ENCODE measurements around the gene ACOT13. TPM values are rescaled to one million over a fixed set of nuclear protein-coding genes. Genes with fewer than 3 reads are reported as not detected.
"Not testable (repeated sequence)": the region's sequence is repeated elsewhere in the genome, so short reads cannot be mapped to it uniquely, and the experiment has no call there.

Gene ACOT13
- total RNA-seq, 1 donor from 2014 or later: 9.1 TPM

DNA sequence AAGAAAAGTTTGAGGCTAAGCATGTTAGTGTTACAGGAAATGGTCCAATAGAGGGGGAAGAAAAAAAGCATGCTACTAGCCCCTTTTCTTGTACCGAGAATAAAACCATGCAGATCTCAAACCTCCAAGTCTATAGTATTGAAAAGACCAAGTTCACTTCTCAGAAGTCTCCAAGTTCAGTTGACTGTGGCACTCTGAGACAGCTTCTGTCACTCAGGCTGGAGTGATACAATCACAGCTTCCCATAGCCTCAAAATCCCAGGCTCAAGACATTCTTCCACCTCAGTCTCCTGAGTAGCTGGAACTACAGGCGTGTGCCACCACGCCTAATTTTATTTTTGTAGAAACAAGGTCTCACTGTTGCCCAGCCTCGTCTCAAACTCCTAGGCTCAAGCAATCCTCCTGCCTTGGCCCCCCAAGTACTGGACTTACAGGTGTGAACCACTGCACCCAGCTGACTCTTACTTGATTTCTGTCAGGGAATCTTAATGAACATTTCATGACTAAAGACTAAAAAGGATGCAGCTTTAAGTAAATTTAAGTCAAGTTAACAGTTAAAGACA, 35.9 kb downstream of the ACOT13 start:
- H3K27me3 ChIP-seq (ENCODE audit: control insufficient read depth, insufficient read depth, low read length): no peaks in the 10 kb centered on the region
- no peaks in the 10 kb centered on the region for H3K36me3 ChIP-seq (ENCODE audit: control insufficient read depth, insufficient read depth, low read length)
- no peak for TF ChIP-seq CTCF (IDR thresholded peaks at IDR 0.05; ENCODE audit: insufficient read depth, low read length, poor library complexity, severe bottlenecking)
- no peak for DNase-seq (ENCODE audit: low read depth)
- no peak overlapping the region for H3K4me3 ChIP-seq (ENCODE audit: low read depth, low read length)

- Histone ChIP-seq H3K36me3 (ENCODE audit: control insufficient read depth, insufficient read depth, low read length) (no peaks in the 10 kb centered on the region), H3K27me3 (ENCODE audit: control insufficient read depth, insufficient read depth, low read length) (no peaks in the 10 kb centered on the region), H3K4me3 (ENCODE audit: low read depth, low read length) (no peak overlapping the region)
- TF ChIP-seq CTCF (IDR thresholded peaks at IDR 0.05; ENCODE audit: insufficient read depth, low read length, poor library complexity, severe bottlenecking): no peak
- no peak for DNase-seq (ENCODE audit: low read depth)
Observed at GRCh38 chr6:24704468-24704867, 37.6 kb downstream of the ACOT13 start.

GRCh38 chr6:24708612-24709011, 41.7 kb downstream of the ACOT13 start:
- H3K4me3 ChIP-seq (ENCODE audit: low read depth, low read length): no peak overlapping the region
- no peak for TF ChIP-seq CTCF (IDR thresholded peaks at IDR 0.05; ENCODE audit: insufficient read depth, low read length, poor library complexity, severe bottlenecking)
- no peak for DNase-seq (ENCODE audit: low read depth)
- H3K27me3 ChIP-seq (ENCODE audit: control insufficient read depth, insufficient read depth, low read length): no peaks in the 10 kb centered on the region
- peaks cover 3% of the 10 kb centered on the region for H3K36me3 ChIP-seq (ENCODE audit: control insufficient read depth, insufficient read depth, low read length)

DNA sequence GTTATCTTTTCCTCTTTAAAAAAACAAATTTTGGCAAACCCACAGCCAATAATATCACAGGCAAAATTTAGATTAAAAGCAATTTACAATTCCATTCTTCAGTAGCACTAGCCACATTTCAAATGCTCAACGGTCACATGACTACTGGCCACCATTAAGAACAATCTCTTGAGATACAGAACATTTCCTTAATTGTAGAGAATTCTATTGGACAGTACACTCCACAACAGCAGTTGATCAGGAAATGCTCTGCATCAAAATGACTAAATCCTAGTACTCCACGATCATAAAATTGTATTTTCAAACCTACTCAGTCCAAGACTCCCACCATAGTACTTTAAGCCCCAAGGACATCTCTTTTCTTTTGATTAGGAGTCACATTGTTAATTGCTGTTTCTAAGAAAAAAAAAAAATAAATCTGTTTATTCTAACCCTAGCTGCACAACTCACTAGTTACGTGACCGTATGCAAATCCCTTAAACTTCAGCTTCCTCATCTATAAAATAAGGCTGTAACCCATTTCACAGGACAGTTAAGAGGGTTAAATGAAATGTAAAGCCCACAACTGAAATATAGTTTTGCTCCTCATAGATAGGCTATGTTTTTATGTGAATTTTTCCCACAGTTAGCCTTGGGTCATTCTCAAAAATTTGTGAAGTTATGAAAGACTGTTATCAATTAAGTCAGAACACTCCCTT, 42.3 kb downstream of the ACOT13 start:
- no peak for DNase-seq (ENCODE audit: low read depth)
- no peak for TF ChIP-seq CTCF (IDR thresholded peaks at IDR 0.05; ENCODE audit: insufficient read depth, low read length, poor library complexity, severe bottlenecking)

GRCh38 chr6:24710519-24711303, 43.8 kb downstream of the ACOT13 start:
- TF ChIP-seq CTCF (IDR thresholded peaks at IDR 0.05; ENCODE audit: insufficient read depth, low read length, poor library complexity, severe bottlenecking): no peak
- DNase-seq (ENCODE audit: low read depth): no peak
- no peaks in the 10 kb centered on the region for H3K27me3 ChIP-seq (ENCODE audit: control insufficient read depth, insufficient read depth, low read length)
- H3K4me3 ChIP-seq (ENCODE audit: low read depth, low read length): no peak overlapping the region
- H3K36me3 ChIP-seq (ENCODE audit: control insufficient read depth, insufficient read depth, low read length): peaks cover 3% of the 10 kb centered on the region

More for the DNA sequence above, 42.3 kb downstream of the ACOT13 start:
- H3K36me3 ChIP-seq (ENCODE audit: control insufficient read depth, insufficient read depth, low read length): peaks cover 3% of the 10 kb centered on the region
- no peaks in the 10 kb centered on the region for H3K27me3 ChIP-seq (ENCODE audit: control insufficient read depth, insufficient read depth, low read length)
- no peak overlapping the region for H3K4me3 ChIP-seq (ENCODE audit: low read depth, low read length)

DNA sequence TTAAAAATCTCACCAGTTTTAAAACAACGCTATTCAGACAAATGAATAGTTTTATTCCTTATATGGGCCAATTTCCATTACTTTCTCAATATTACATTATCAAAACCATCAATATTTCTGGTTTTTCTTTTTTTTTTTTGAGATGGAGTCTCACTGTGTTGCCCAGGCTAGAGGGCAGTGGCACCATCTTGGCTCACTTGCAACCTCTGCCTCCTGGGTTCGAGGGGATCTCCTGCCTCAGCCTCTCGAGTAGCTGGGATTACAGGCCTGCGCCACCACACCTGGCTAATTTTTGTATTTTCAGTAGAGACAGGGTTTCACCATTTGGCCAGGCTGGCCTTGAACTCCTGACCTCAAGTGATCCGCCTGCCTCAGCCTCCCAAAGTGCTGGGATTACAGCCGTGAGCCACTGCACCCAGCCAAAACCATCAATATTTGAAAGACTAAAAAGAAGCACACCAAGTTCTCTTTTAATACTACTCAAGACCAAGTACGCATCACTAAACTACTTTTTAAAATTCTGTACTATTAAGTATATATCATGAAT, 49.8 kb downstream of the ACOT13 start:
- not testable (repeated sequence) for H3K36me3 ChIP-seq (ENCODE audit: control insufficient read depth, insufficient read depth, low read length); H3K4me3 ChIP-seq (ENCODE audit: low read depth, low read length); DNase-seq (ENCODE audit: low read depth); H3K27me3 ChIP-seq (ENCODE audit: control insufficient read depth, insufficient read depth, low read length)
